ENCODE results near the gene ISX.
A peak's percentile ranks its signal among the peaks of the same experiment; 100 is the strongest.

The ISX gene

GRCh38 chr22:35051013-35051535 lies 14.9 kb upstream of the ISX start:
- no peak for TF ChIP-seq CTCF (IDR thresholded peaks at IDR 0.05; ENCODE audit: extremely low read depth, insufficient read depth, missing control alignments)
- in situ Hi-C loops (cut with MboI; ENCODE audit: low pct_unique_long_range_greater_than_20kb, low sequenced_read_pairs, unreplicated experiment), result no loop called here
- DNase-seq (ENCODE audit: low spot score), result no peak

GRCh38 chr22:35051791-35052190 lies 14.2 kb upstream of the ISX start:
- no peak for TF ChIP-seq CTCF (IDR thresholded peaks at IDR 0.05; ENCODE audit: extremely low read depth, insufficient read depth, missing control alignments)
- in situ Hi-C loops (cut with MboI; ENCODE audit: low pct_unique_long_range_greater_than_20kb, low sequenced_read_pairs, unreplicated experiment), result no loop called here
- no peak for DNase-seq (ENCODE audit: low spot score)

GRCh38 chr22:35053060-35053835 lies 12.7 kb upstream of the ISX start:
- no peak for TF ChIP-seq CTCF (IDR thresholded peaks at IDR 0.05; ENCODE audit: extremely low read depth, insufficient read depth, missing control alignments)
- in situ Hi-C loops (cut with MboI; ENCODE audit: low pct_unique_long_range_greater_than_20kb, low sequenced_read_pairs, unreplicated experiment), result no loop called here
- no peak for DNase-seq (ENCODE audit: low spot score)

- in situ Hi-C loops (cut with MboI; ENCODE audit: low pct_unique_long_range_greater_than_20kb, low sequenced_read_pairs, unreplicated experiment), result no loop called here
- TF ChIP-seq CTCF (IDR thresholded peaks at IDR 0.05; ENCODE audit: extremely low read depth, insufficient read depth, missing control alignments), result no peak
- peak; percentile 44 for DNase-seq (ENCODE audit: low spot score)
Measured at GRCh38 chr22:35054064-35054463, 11.9 kb upstream of the ISX start.

- DNase-seq (ENCODE audit: low spot score), result no peak
- no peak for TF ChIP-seq CTCF (IDR thresholded peaks at IDR 0.05; ENCODE audit: extremely low read depth, insufficient read depth, missing control alignments)
- in situ Hi-C loops (cut with MboI; ENCODE audit: low pct_unique_long_range_greater_than_20kb, low sequenced_read_pairs, unreplicated experiment), result no loop called here
Measured at GRCh38 chr22:35056486-35056885, 9.5 kb upstream of the ISX start.

GRCh38 chr22:35057155-35057554 lies 8.8 kb upstream of the ISX start:
- no peak for TF ChIP-seq CTCF (IDR thresholded peaks at IDR 0.05; ENCODE audit: extremely low read depth, insufficient read depth, missing control alignments)
- DNase-seq (ENCODE audit: low spot score), result no peak
- in situ Hi-C loops (cut with MboI; ENCODE audit: low pct_unique_long_range_greater_than_20kb, low sequenced_read_pairs, unreplicated experiment), result no loop called here

All from GM13977 (cell line).